Measurements from ENCODE around the gene GOLGA6L10. TPM values are rescaled to one million over a fixed set of nuclear protein-coding genes. Genes with fewer than 3 reads are reported as not detected.
"Not testable (repeated sequence)": the region's sequence is repeated elsewhere in the genome, so short reads cannot be mapped to it uniquely, and the experiment has no call there.

Gene GOLGA6L10
- total RNA-seq, 1 donor from 2014 or later = 0.96 TPM

DNA sequence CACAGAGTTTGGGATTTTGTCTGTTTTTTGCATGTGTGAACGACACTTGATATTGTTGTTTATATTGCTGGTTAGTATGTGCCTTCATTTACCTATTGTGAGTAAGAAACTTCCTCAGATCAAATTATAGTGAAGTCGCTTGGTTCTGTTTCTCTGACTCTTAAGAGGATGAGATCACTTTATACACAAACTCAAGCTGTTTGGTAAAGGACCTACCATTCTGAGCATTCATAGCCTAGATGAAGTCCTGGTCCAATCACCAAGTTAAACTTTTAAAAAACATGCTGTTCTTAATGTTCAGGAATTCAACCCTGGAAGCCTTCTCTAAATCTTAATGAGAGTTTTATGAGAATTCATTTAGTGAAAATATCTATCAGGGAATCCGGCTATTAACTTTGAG is 15.3 kb upstream of the GOLGA6L10 start:
- not testable (repeated sequence) for H3K9me3 Mint-ChIP-seq

GRCh38 chr15:82362790-82363189 is 13.5 kb upstream of the GOLGA6L10 start:
- not testable (repeated sequence) for H3K27me3 Mint-ChIP-seq

More for the DNA sequence above, 15.3 kb upstream of the GOLGA6L10 start:
- DNase-seq; H3K36me3 Mint-ChIP-seq (ENCODE audit: low read depth); H3K4me1 Mint-ChIP-seq; H3K27ac Mint-ChIP-seq; intact Hi-C loops (cut with micrococcal nuclease); H3K27me3 Mint-ChIP-seq; H3K4me3 Mint-ChIP-seq: not testable (repeated sequence)

DNA sequence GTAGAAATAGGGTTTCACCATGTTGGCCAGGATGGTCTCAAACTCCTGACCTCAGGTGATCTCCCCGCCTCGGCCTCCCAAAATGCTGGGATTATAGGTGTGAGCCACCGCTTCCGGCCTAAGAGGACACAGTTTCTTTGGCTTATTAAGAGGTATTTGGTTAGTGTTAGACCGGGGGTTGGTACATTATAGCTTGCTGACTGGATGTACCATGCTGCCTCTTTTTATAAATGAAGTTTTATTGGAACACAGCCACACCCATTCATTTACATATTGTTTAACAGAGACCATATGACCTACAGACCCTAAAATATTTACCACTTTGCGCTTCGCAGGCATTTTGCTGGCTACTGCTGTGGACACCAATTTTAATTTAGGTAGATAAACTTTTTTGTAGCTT is 11.3 kb upstream of the GOLGA6L10 start:
- H3K4me1 Mint-ChIP-seq; H3K27ac Mint-ChIP-seq; H3K27me3 Mint-ChIP-seq; H3K36me3 Mint-ChIP-seq (ENCODE audit: low read depth); intact Hi-C loops (cut with micrococcal nuclease); H3K9me3 Mint-ChIP-seq; DNase-seq; H3K4me3 Mint-ChIP-seq: not testable (repeated sequence)

More at GRCh38 chr15:82362790-82363189, 13.5 kb upstream of the GOLGA6L10 start:
- DNase-seq; intact Hi-C loops (cut with micrococcal nuclease); H3K4me3 Mint-ChIP-seq; H3K27ac Mint-ChIP-seq; H3K36me3 Mint-ChIP-seq (ENCODE audit: low read depth); H3K4me1 Mint-ChIP-seq; H3K9me3 Mint-ChIP-seq: not testable (repeated sequence)

- intact Hi-C loops (cut with micrococcal nuclease); H3K9me3 Mint-ChIP-seq; H3K4me3 Mint-ChIP-seq; H3K4me1 Mint-ChIP-seq; H3K27me3 Mint-ChIP-seq; H3K27ac Mint-ChIP-seq; H3K36me3 Mint-ChIP-seq (ENCODE audit: low read depth): not testable (repeated sequence)
- peak; percentile 55 for DNase-seq
Measured at GRCh38 chr15:82355055-82355454, 5.8 kb upstream of the GOLGA6L10 start.

DNA sequence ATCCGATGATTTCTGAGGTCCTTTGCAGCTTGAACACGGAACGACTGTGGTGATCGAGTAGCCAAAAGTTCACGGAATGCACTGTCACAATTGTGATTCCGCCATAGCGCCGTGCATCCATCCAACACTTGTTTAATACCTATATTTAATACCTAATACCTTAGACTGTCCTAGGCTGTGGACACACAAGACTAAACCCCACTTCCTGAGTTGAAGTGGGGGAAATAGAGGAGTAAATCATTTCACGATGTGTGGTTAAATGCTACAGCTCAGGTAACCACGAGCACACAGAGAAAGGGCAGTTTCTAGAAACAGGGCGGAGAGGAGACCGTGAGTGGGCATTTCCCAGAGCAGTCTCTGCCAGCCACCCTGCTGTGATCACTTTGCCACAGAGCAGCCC is 5.3 kb upstream of the GOLGA6L10 start:
- H3K27ac Mint-ChIP-seq; H3K27me3 Mint-ChIP-seq; H3K9me3 Mint-ChIP-seq; H3K4me1 Mint-ChIP-seq; intact Hi-C loops (cut with micrococcal nuclease); H3K36me3 Mint-ChIP-seq (ENCODE audit: low read depth); H3K4me3 Mint-ChIP-seq: not testable (repeated sequence)
- DNase-seq = peak; percentile 60

DNA sequence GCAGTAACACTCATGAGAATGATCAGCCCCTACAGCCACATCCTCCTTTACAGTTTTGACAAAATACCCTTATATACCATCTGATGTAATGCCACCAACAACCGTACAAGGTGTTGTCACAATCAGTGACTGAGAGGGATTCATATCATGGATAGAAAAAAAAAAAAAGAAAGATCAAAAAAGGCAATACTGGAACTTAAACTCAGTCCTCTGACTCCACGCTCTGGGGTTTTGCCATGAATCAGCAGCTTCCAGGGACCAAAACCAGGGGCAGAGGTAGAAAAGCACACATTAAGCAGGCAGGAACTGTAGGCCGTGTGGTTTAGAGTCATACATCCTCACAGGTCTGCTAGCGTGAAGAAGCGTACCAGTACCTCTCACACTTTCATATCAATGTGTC is 1.6 kb downstream of the GOLGA6L10 start:
- H3K4me1 Mint-ChIP-seq; H3K27ac Mint-ChIP-seq; DNase-seq; H3K4me3 Mint-ChIP-seq; H3K9me3 Mint-ChIP-seq; H3K36me3 Mint-ChIP-seq (ENCODE audit: low read depth); H3K27me3 Mint-ChIP-seq; intact Hi-C loops (cut with micrococcal nuclease): not testable (repeated sequence)

DNA sequence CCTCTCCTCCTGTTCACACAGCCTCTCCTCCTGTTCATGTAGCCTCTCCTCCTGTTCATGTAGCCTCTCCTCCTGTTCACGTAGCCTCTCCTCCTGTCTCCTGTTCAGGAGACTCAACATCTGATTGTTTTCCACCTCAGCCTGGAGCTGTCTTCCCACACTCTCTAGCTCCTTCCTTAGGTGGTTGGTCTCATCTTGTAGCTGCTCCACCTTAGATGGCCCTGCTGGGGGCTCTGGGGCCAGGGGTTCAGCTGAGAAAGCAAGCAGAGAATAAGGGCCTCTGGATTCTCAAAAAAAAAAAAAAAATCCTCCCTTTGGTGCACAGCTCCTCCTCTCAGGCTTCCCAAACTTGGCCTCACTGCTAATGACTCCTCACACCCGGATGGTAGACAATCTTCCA is 4.1 kb downstream of the GOLGA6L10 start:
- H3K36me3 Mint-ChIP-seq (ENCODE audit: low read depth); H3K9me3 Mint-ChIP-seq; DNase-seq; H3K4me1 Mint-ChIP-seq; intact Hi-C loops (cut with micrococcal nuclease); H3K4me3 Mint-ChIP-seq; H3K27me3 Mint-ChIP-seq; H3K27ac Mint-ChIP-seq: not testable (repeated sequence)

GRCh38 chr15:82344421-82344820 is 4.9 kb downstream of the GOLGA6L10 start:
- H3K27me3 Mint-ChIP-seq; intact Hi-C loops (cut with micrococcal nuclease); H3K27ac Mint-ChIP-seq; H3K4me3 Mint-ChIP-seq; H3K9me3 Mint-ChIP-seq; H3K36me3 Mint-ChIP-seq (ENCODE audit: low read depth); H3K4me1 Mint-ChIP-seq; DNase-seq: not testable (repeated sequence)

- H3K36me3 Mint-ChIP-seq (ENCODE audit: low read depth); H3K27me3 Mint-ChIP-seq; H3K9me3 Mint-ChIP-seq; DNase-seq; H3K4me1 Mint-ChIP-seq; H3K4me3 Mint-ChIP-seq; H3K27ac Mint-ChIP-seq; intact Hi-C loops (cut with micrococcal nuclease): not testable (repeated sequence)
Measured at GRCh38 chr15:82343851-82344250, 5.4 kb downstream of the GOLGA6L10 start.

GRCh38 chr15:82342632-82343374 is 6.5 kb downstream of the GOLGA6L10 start:
- H3K4me1 Mint-ChIP-seq; intact Hi-C loops (cut with micrococcal nuclease); H3K9me3 Mint-ChIP-seq; H3K36me3 Mint-ChIP-seq (ENCODE audit: low read depth); H3K27ac Mint-ChIP-seq; H3K4me3 Mint-ChIP-seq; H3K27me3 Mint-ChIP-seq: not testable (repeated sequence)
- DNase-seq = peak; percentile 75

- H3K4me1 Mint-ChIP-seq; H3K4me3 Mint-ChIP-seq; H3K9me3 Mint-ChIP-seq; intact Hi-C loops (cut with micrococcal nuclease); H3K36me3 Mint-ChIP-seq (ENCODE audit: low read depth); DNase-seq; H3K27ac Mint-ChIP-seq; H3K27me3 Mint-ChIP-seq: not testable (repeated sequence)
Measured at GRCh38 chr15:82338573-82338972, 10.7 kb downstream of the GOLGA6L10 start.

GRCh38 chr15:82338053-82338452 is 11.2 kb downstream of the GOLGA6L10 start:
- DNase-seq; H3K27me3 Mint-ChIP-seq; intact Hi-C loops (cut with micrococcal nuclease); H3K36me3 Mint-ChIP-seq (ENCODE audit: low read depth); H3K4me3 Mint-ChIP-seq; H3K27ac Mint-ChIP-seq; H3K4me1 Mint-ChIP-seq; H3K9me3 Mint-ChIP-seq: not testable (repeated sequence)

GRCh38 chr15:82337051-82337450 is 12.2 kb downstream of the GOLGA6L10 start:
- H3K27me3 Mint-ChIP-seq = not testable (repeated sequence)

GRCh38 chr15:82336180-82336647 is 13.1 kb downstream of the GOLGA6L10 start:
- H3K4me3 Mint-ChIP-seq; H3K27me3 Mint-ChIP-seq; H3K27ac Mint-ChIP-seq; H3K9me3 Mint-ChIP-seq; H3K4me1 Mint-ChIP-seq; intact Hi-C loops (cut with micrococcal nuclease); DNase-seq; H3K36me3 Mint-ChIP-seq (ENCODE audit: low read depth): not testable (repeated sequence)

More at GRCh38 chr15:82337051-82337450, 12.2 kb downstream of the GOLGA6L10 start:
- H3K4me3 Mint-ChIP-seq; DNase-seq; H3K4me1 Mint-ChIP-seq; H3K36me3 Mint-ChIP-seq (ENCODE audit: low read depth); H3K27ac Mint-ChIP-seq; intact Hi-C loops (cut with micrococcal nuclease); H3K9me3 Mint-ChIP-seq: not testable (repeated sequence)

GRCh38 chr15:82335006-82335405 is 14.3 kb downstream of the GOLGA6L10 start:
- H3K9me3 Mint-ChIP-seq; H3K4me1 Mint-ChIP-seq; H3K27me3 Mint-ChIP-seq; H3K4me3 Mint-ChIP-seq; H3K27ac Mint-ChIP-seq; DNase-seq; intact Hi-C loops (cut with micrococcal nuclease); H3K36me3 Mint-ChIP-seq (ENCODE audit: low read depth): not testable (repeated sequence)
